ENCODE results near the gene CCDC57.

CCDC57 gene

GRCh38 chr17:82170412-82170961 is 42.2 kb downstream of the CCDC57 start:
- H3K4me1 ChIP-seq (ENCODE audit: control extremely low read depth in 1 of 4, control insufficient read depth in 4 of 4, insufficient read depth in 4 of 4, low read length in 3 of 4): peaks cover 0 to 11% (median 0%) of the 10 kb centered on the region in 4 experiments
- no peak overlapping the region for H3K27ac ChIP-seq (ENCODE audit: insufficient read depth in 1 of 2, low read depth in 1 of 2, low read length in 2 of 2, poor library complexity in 1 of 2, severe bottlenecking in 2 of 2)
- H3K36me3 ChIP-seq (ENCODE audit: control insufficient read depth in 4 of 4, insufficient read depth in 4 of 4, low read length in 3 of 4): peaks cover under 1 to 34% (median 22%) of the 10 kb centered on the region in 4 experiments
- ChIA-PET POLR2A (no interaction called here), CTCF (interaction anchor here (1.1 kb wide), 1 partner anchor 216 kb away, joined by 3 read pairs; no protein-coding TSS in a partner anchor)
- no peak overlapping the region for H3K4me3 ChIP-seq (ENCODE audit: control insufficient read depth in 1 of 7, extremely low read depth in 1 of 7, insufficient read depth in 4 of 7, low read depth in 2 of 7, low read length in 6 of 7)
- WGBS (ENCODE audit: insufficient coverage): 81% methylated on average over 17 of the region's 19 CpGs
- no peaks in the 10 kb centered on the region for H3K27me3 ChIP-seq (replicated peaks in 2 of 5; ENCODE audit: control insufficient read depth in 4 of 5, insufficient read depth in 5 of 5, low read length in 4 of 5)
- DNase-seq: no peak
- H3K9me3 ChIP-seq (ENCODE audit: control extremely low read depth in 1 of 5, control insufficient read depth in 4 of 5, insufficient read depth in 2 of 5, low read depth in 1 of 5, low read length in 4 of 5): no peaks in the 10 kb centered on the region

DNA sequence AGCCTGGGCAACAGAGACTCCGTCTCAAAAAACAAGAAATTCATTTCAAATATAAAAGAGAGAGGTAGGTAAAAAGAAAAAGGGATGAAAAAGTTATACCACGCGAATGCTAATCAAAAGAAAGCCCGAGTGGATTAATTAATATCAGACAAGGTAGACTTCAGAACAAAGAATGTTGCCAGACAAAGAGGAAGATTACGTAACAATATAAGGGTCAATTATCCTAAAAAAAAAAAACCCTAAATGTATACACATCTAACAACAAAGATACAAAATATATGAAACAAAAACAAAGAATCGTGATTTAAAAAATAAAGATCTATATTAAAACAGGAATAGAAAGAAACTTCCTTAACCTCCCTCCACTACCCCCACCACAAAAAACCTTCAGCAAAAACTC is 44.1 kb downstream of the CCDC57 start:
- Histone ChIP-seq H3K27ac (ENCODE audit: insufficient read depth in 1 of 2, low read depth in 1 of 2, low read length in 2 of 2, poor library complexity in 1 of 2, severe bottlenecking in 2 of 2) (no peak overlapping the region), H3K4me1 (ENCODE audit: control extremely low read depth in 1 of 4, control insufficient read depth in 4 of 4, insufficient read depth in 4 of 4, low read length in 3 of 4) (peaks cover 0 to 11% (median 0%) of the 10 kb centered on the region in 4 experiments), H3K9me3 (ENCODE audit: control extremely low read depth in 1 of 5, control insufficient read depth in 4 of 5, insufficient read depth in 2 of 5, low read depth in 1 of 5, low read length in 4 of 5) (no peaks in the 10 kb centered on the region), H3K27me3 (replicated peaks in 2 of 5; ENCODE audit: control insufficient read depth in 4 of 5, insufficient read depth in 5 of 5, low read length in 4 of 5) (no peaks in the 10 kb centered on the region), H3K36me3 (ENCODE audit: control insufficient read depth in 4 of 4, insufficient read depth in 4 of 4, low read length in 3 of 4) (peaks cover 2 to 31% (median 19%) of the 10 kb centered on the region in 4 experiments), H3K4me3 (ENCODE audit: control insufficient read depth in 1 of 7, extremely low read depth in 1 of 7, insufficient read depth in 4 of 7, low read depth in 2 of 7, low read length in 6 of 7) (no peak overlapping the region)
- ChIA-PET CTCF (no interaction called here), POLR2A (no interaction called here)
- no peak for DNase-seq
- WGBS (ENCODE audit: insufficient coverage): no CpG with 5 or more reads among the region's 6 CpGs

DNA sequence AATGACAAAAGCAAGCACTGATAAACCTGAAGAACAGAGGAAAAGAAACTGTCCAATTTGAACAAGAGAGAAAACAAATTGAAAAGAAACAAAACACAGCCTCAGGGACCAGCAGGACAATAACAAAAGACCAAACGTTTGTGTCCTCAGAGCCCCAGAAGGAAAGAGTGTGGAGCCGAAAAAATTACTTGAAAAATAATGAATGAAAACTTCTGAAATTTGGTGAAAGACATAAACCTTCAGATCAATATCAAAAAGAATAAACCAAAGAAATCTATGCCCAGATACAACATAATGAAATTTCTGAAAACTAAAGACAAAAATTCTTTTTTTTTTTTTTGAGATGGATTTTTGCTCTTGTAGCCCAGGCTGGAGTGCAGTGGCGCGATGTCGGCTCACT is 45.6 kb downstream of the CCDC57 start:
- DNase-seq: no peak
- H3K27me3 ChIP-seq (replicated peaks in 2 of 5; ENCODE audit: control insufficient read depth in 4 of 5, insufficient read depth in 5 of 5, low read length in 4 of 5): no peaks in the 10 kb centered on the region
- ChIA-PET POLR2A (interaction anchor here (0.5 kb wide), 1 partner anchor 87 kb away, joined by 4 read pairs; no protein-coding TSS in a partner anchor), CTCF (interaction anchor here (0.7 kb wide), 1 partner anchor 15 kb away, joined by 3 read pairs; no protein-coding TSS in a partner anchor)
- no peaks in the 10 kb centered on the region for H3K9me3 ChIP-seq (ENCODE audit: control extremely low read depth in 1 of 5, control insufficient read depth in 4 of 5, insufficient read depth in 2 of 5, low read depth in 1 of 5, low read length in 4 of 5)
- H3K4me1 ChIP-seq (ENCODE audit: control extremely low read depth in 1 of 4, control insufficient read depth in 4 of 4, insufficient read depth in 4 of 4, low read length in 3 of 4): peaks cover 0 to 11% (median 0%) of the 10 kb centered on the region in 4 experiments
- H3K27ac ChIP-seq (ENCODE audit: insufficient read depth in 1 of 2, low read depth in 1 of 2, low read length in 2 of 2, poor library complexity in 1 of 2, severe bottlenecking in 2 of 2): no peak overlapping the region
- H3K36me3 ChIP-seq (ENCODE audit: control insufficient read depth in 4 of 4, insufficient read depth in 4 of 4, low read length in 3 of 4): peaks cover 2 to 36% (median 15%) of the 10 kb centered on the region in 4 experiments
- H3K4me3 ChIP-seq (ENCODE audit: control insufficient read depth in 1 of 7, extremely low read depth in 1 of 7, insufficient read depth in 4 of 7, low read depth in 2 of 7, low read length in 6 of 7): no peak overlapping the region
- no CpG with 5 or more reads among the region's 5 CpGs for WGBS (ENCODE audit: insufficient coverage)

- Histone ChIP-seq H3K27ac (ENCODE audit: insufficient read depth in 1 of 2, low read depth in 1 of 2, low read length in 2 of 2, poor library complexity in 1 of 2, severe bottlenecking in 2 of 2) (no peak overlapping the region), H3K4me1 (ENCODE audit: control extremely low read depth in 1 of 4, control insufficient read depth in 4 of 4, insufficient read depth in 4 of 4, low read length in 3 of 4) (peaks cover 0 to 2% (median 0%) of the 10 kb centered on the region in 4 experiments), H3K4me3 (ENCODE audit: control insufficient read depth in 1 of 7, extremely low read depth in 1 of 7, insufficient read depth in 4 of 7, low read depth in 2 of 7, low read length in 6 of 7) (no peak overlapping the region), H3K27me3 (replicated peaks in 2 of 5; ENCODE audit: control insufficient read depth in 4 of 5, insufficient read depth in 5 of 5, low read length in 4 of 5) (no peaks in the 10 kb centered on the region), H3K36me3 (ENCODE audit: control insufficient read depth in 4 of 4, insufficient read depth in 4 of 4, low read length in 3 of 4) (peaks cover 7 to 34% (median 13%) of the 10 kb centered on the region in 4 experiments), H3K9me3 (ENCODE audit: control extremely low read depth in 1 of 5, control insufficient read depth in 4 of 5, insufficient read depth in 2 of 5, low read depth in 1 of 5, low read length in 4 of 5) (peaks cover 0 to 3% (median 0%) of the 10 kb centered on the region in 5 experiments)
- POLR2A ChIA-PET: no interaction called here
- 100% methylated on average over 1 of the region's 3 CpGs for WGBS (ENCODE audit: insufficient coverage)
- CTCF ChIA-PET: interaction anchor here (0.6 kb wide), 1 partner anchor 9 kb away, joined by 3 read pairs; no protein-coding TSS in a partner anchor
- DNase-seq: no peak
Observed at GRCh38 chr17:82164853-82165252, 47.8 kb downstream of the CCDC57 start.

GRCh38 chr17:82161216-82161615 is 51.4 kb downstream of the CCDC57 start:
- 88% methylated on average over 8 of the region's 8 CpGs for WGBS (ENCODE audit: insufficient coverage)
- Histone ChIP-seq H3K27ac (ENCODE audit: insufficient read depth in 1 of 2, low read depth in 1 of 2, low read length in 2 of 2, poor library complexity in 1 of 2, severe bottlenecking in 2 of 2) (no peak overlapping the region), H3K4me1 (ENCODE audit: control extremely low read depth in 1 of 4, control insufficient read depth in 4 of 4, insufficient read depth in 4 of 4, low read length in 3 of 4) (no peaks in the 10 kb centered on the region), H3K27me3 (replicated peaks in 2 of 5; ENCODE audit: control insufficient read depth in 4 of 5, insufficient read depth in 5 of 5, low read length in 4 of 5) (no peaks in the 10 kb centered on the region), H3K9me3 (ENCODE audit: control extremely low read depth in 1 of 5, control insufficient read depth in 4 of 5, insufficient read depth in 2 of 5, low read depth in 1 of 5, low read length in 4 of 5) (peaks cover 0 to 3% (median 0%) of the 10 kb centered on the region in 5 experiments), H3K36me3 (ENCODE audit: control insufficient read depth in 4 of 4, insufficient read depth in 4 of 4, low read length in 3 of 4) (peaks cover 9 to 49% (median 18%) of the 10 kb centered on the region in 4 experiments), H3K4me3 (ENCODE audit: control insufficient read depth in 1 of 7, extremely low read depth in 1 of 7, insufficient read depth in 4 of 7, low read depth in 2 of 7, low read length in 6 of 7) (no peak overlapping the region)
- CTCF ChIA-PET: interaction anchor here (0.5 to 1.8 kb wide), 3 partner anchors 17 to 53 kb away, joined by 3 read pairs; no protein-coding TSS in a partner anchor
- POLR2A ChIA-PET: no interaction called here
- DNase-seq: no peak

DNA sequence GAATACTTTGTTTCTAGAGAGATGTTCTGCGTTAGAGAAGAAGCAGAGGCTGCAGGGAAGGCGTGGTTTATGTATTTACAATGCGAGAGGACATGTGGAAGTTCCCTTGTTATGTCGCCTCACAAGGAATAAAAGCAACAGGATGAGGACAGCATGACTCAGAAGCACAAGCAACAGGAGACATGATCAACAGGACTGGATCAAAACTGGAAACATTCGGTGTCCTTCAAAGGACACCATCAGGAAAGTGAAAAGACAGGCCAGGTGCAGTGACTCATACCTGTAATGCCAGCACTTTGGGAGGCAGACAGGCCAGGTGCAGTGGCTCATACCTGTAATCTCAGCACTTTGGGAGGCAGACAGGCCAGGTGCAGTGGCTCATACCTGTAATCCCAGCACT is 52.6 kb downstream of the CCDC57 start:
- POLR2A ChIA-PET: no interaction called here
- 84% methylated on average over 4 of the region's 5 CpGs for WGBS (ENCODE audit: insufficient coverage)

DNA sequence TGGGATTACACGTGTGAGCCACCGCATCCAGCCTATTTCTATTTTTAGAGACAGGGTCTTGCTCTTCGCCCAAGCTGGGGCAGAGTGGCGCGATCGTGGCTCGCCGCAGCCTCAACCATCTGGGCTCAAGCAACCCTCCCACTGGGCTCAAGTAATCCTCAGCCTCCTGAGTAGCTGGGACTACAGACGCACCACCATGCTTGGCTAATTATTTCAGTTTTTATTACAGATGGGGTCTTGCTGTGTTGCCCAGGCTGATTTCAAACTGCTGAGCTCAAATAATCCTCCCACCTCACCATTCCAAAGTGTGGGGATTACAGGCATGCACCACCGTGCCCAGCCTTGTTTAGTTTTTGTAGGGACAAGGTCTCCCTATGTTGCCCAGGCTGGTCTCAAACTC is 53.8 kb downstream of the CCDC57 start:
- peaks cover 0 to 3% (median 0%) of the 10 kb centered on the region in 5 experiments for H3K9me3 ChIP-seq (ENCODE audit: control extremely low read depth in 1 of 5, control insufficient read depth in 4 of 5, insufficient read depth in 2 of 5, low read depth in 1 of 5, low read length in 4 of 5)
- peaks cover 0 to 4% (median 3%) of the 10 kb centered on the region in 4 experiments for H3K4me1 ChIP-seq (ENCODE audit: control extremely low read depth in 1 of 4, control insufficient read depth in 4 of 4, insufficient read depth in 4 of 4, low read length in 3 of 4)
- ChIA-PET CTCF (no interaction called here), POLR2A (interaction anchor here (0.6 kb wide), 1 partner anchor 25 kb away, joined by 6 read pairs; no protein-coding TSS in a partner anchor)
- no peak for DNase-seq
- no peak overlapping the region for H3K27ac ChIP-seq (ENCODE audit: insufficient read depth in 1 of 2, low read depth in 1 of 2, low read length in 2 of 2, poor library complexity in 1 of 2, severe bottlenecking in 2 of 2)
- H3K36me3 ChIP-seq (ENCODE audit: control insufficient read depth in 4 of 4, insufficient read depth in 4 of 4, low read length in 3 of 4): peaks cover 7 to 47% (median 20%) of the 10 kb centered on the region in 4 experiments
- WGBS (ENCODE audit: insufficient coverage): 89% methylated on average over 9 of the region's 10 CpGs
- no peaks in the 10 kb centered on the region for H3K27me3 ChIP-seq (replicated peaks in 2 of 5; ENCODE audit: control insufficient read depth in 4 of 5, insufficient read depth in 5 of 5, low read length in 4 of 5)
- H3K4me3 ChIP-seq (ENCODE audit: control insufficient read depth in 1 of 7, extremely low read depth in 1 of 7, insufficient read depth in 4 of 7, low read depth in 2 of 7, low read length in 6 of 7): no peak overlapping the region

More for the DNA sequence above, 52.6 kb downstream of the CCDC57 start:
- H3K9me3 ChIP-seq (ENCODE audit: control extremely low read depth in 1 of 5, control insufficient read depth in 4 of 5, insufficient read depth in 2 of 5, low read depth in 1 of 5, low read length in 4 of 5): peaks cover 0 to 3% (median 0%) of the 10 kb centered on the region in 5 experiments
- no peak overlapping the region for H3K27ac ChIP-seq (ENCODE audit: insufficient read depth in 1 of 2, low read depth in 1 of 2, low read length in 2 of 2, poor library complexity in 1 of 2, severe bottlenecking in 2 of 2)
- CTCF ChIA-PET: no interaction called here
- DNase-seq: no peak
- H3K4me3 ChIP-seq (ENCODE audit: control insufficient read depth in 1 of 7, extremely low read depth in 1 of 7, insufficient read depth in 4 of 7, low read depth in 2 of 7, low read length in 6 of 7): no peak overlapping the region
- H3K36me3 ChIP-seq (ENCODE audit: control insufficient read depth in 4 of 4, insufficient read depth in 4 of 4, low read length in 3 of 4): peaks cover 7 to 44% (median 15%) of the 10 kb centered on the region in 4 experiments
- H3K27me3 ChIP-seq (replicated peaks in 2 of 5; ENCODE audit: control insufficient read depth in 4 of 5, insufficient read depth in 5 of 5, low read length in 4 of 5): no peaks in the 10 kb centered on the region
- no peaks in the 10 kb centered on the region for H3K4me1 ChIP-seq (ENCODE audit: control extremely low read depth in 1 of 4, control insufficient read depth in 4 of 4, insufficient read depth in 4 of 4, low read length in 3 of 4)

Data from common myeloid progenitor, CD34-positive (primary cell).